ENCODE results near the gene MYO19. TPM values are rescaled to one million over a fixed set of nuclear protein-coding genes. Genes with fewer than 3 reads are reported as not detected.

MYO19 gene
- total RNA-seq, result 70.1 and 80.1 TPM in 2 replicates

GRCh38 chr17:36534840-36535668 lies at the start of gene MYO19, which contains the start of gene PIGW:
Gene MYO19 (minus strand): TSS chr17:36534868. CDS start chr17:36532538, 2,330 bp downstream.
Gene PIGW (plus strand): TSS chr17:36534987. CDS start chr17:36537102, 2,115 bp downstream.

GRCh38 chr17:36544307-36545076 lies 9.8 kb upstream of the MYO19 start, which contains the start of gene GGNBP2:
Gene GGNBP2 (plus strand): TSS chr17:36544919. CDS start chr17:36545725, 806 bp downstream.

GRCh38 chr17:36486204-36487194 lies 48.2 kb downstream of the MYO19 start, which contains the start of gene ZNHIT3:
Gene ZNHIT3 (plus strand): TSS chr17:36486681. CDS start chr17:36486700, 19 bp downstream.

Small RNAs within 50 kb of the gene (small RNA-seq; reads per million reads assigned to genes)
- gene RNA5SP439, result not detected

Other genes starting within 250 kb of the MYO19 start
- gene TBC1D3G, start 211.0 kb downstream of the MYO19 start, total RNA-seq, result not detected in 2 replicates
- not detected in 2 replicates for gene TBC1D3H, start 146.4 kb downstream of the MYO19 start, total RNA-seq
- gene ZNHIT3, start 48.2 kb downstream of the MYO19 start, total RNA-seq, result 21.5 and 36.5 TPM in 2 replicates
- 3.1 and 11.3 TPM in 2 replicates for gene PIGW, start 119 bp upstream of the MYO19 start, total RNA-seq
- gene GGNBP2, start 10.1 kb upstream of the MYO19 start, total RNA-seq, result 41.9 and 57.7 TPM in 2 replicates
- 4.7 and 5.6 TPM in 2 replicates for gene DHRS11, start 57.0 kb upstream of the MYO19 start, total RNA-seq
- 3.1 and 3.8 TPM in 2 replicates for gene MRM1, start 66.7 kb upstream of the MYO19 start, total RNA-seq